NOMO-1 treated with dmso at 0.1 percent for 144 hours (cell line): ENCODE measurements around the gene ADAMTS5.
A peak's percentile ranks its signal among the peaks of the same experiment; 100 is the strongest.

ENCODE experiments used
- DNase-seq: peaks from one replicate; lab custom pipeline; 2025; ENCODE audit not compliant: unreplicated experiment; lab: John Stamatoyannopoulos, UW

ADAMTS5 gene

DNA sequence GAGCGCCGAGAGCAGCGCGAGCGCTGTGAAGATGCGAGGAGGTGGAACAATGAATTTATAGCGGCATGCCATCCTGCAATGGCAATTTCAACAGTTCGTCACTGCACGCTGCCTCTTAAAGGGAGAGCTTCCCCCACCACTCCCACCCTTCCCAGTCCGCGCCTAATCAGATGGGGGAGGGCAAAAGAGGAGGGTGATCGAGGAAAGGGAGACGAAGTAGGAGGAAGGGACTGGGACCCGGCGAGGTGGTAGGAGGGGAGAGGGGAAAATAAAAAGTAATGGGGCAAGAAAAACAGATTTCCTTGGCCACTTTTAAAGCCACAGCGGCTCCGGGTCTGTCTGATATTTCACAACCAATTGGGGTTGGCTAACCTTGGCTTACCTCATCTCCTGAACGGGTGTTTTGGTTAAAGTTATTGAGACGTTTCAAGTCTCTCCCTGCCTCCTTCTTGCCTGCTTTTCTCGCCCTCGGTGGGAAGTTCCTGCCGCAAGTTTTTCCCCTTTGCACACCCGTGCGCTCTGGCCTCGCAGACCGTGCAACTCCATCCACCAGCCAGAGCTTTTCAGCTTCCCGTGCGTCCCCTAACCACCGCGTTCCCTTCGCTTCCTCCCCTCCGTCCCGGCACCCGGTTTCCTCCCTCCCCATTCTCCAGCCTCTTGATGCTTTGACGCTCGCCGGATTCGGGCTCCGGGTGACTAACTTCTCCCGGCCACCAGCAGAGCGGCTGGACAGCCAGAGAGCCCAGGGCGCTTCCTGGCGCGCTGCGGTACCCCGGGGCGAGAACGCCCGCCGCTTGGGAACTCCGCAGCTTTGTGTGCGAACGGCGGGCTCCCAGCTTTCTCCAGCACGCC, at the start of gene ADAMTS5:
ADAMTS5 (minus strand) TSS at position 27 of the 852 bp plus-strand sequence. CDS start 697 bp downstream, outside the sequence.
- DNase-seq = peak; percentile 61

- no peak for DNase-seq
These were observed 34.6 kb upstream of the ADAMTS5 start for GRCh38 chr21:27001526-27001925.

DNA sequence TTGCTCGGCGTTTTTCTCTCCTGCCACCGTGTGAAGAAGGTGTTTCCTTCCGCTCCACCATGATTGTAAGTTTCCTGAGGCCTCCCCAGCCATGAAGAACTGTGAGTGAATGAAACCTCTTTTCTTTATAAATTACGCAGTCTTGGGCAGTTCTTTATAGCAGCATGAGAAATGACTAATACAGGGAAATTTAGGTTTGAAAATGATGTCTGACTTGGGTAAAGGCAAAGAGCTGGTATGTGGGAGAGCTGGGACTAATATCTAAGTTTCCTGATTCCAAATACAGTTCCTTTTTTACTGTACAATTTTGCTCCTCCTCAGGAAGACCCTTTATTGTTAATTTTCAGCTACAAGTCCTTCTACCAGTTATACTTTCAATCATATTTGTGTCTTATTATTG, 16.7 kb upstream of the ADAMTS5 start:
- DNase-seq = no peak

- no peak for DNase-seq
These were observed 15.9 kb upstream of the ADAMTS5 start for GRCh38 chr21:26982767-26983166.

DNA sequence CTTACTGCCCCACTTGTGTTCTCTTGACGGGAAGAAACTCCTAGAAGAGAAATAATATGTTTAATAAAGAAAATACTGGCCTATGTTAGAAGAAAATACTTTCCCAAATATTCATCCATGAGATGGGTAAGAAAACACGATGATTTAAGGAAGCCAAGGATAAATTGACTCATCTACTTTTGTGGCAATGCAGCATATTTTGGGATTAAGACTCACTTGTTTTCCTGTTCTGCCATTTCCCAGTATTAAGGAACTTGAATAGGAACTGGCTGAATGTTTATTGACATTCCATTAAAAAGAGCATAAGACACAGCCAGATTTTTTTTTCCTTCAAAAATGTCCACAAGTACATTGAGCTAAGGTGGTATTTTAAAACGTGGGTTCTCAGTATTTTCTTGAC, 10.9 kb upstream of the ADAMTS5 start:
- no peak for DNase-seq

- DNase-seq = no peak
These were observed 6.3 kb upstream of the ADAMTS5 start for GRCh38 chr21:26973226-26973625.

DNA sequence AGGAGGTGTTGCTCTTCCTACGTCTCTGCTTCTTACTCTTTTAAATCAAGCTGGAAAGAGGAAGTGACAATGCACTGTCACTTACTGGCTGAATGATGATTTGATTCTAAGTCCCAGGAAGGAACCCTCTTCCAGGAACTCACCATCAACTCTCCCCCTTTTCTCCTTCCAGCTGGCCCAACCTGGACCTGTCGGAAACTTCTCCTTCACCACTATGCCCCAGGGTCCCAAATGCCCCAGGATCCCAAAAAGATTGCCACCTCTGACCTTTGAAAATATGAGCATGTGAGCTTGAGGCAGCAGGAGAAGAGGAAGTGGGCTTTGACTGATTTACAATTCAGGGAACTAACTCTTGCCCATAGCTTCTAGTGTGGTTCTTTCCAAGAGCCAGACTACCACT, 5.3 kb upstream of the ADAMTS5 start:
- peak; percentile 76 for DNase-seq

DNA sequence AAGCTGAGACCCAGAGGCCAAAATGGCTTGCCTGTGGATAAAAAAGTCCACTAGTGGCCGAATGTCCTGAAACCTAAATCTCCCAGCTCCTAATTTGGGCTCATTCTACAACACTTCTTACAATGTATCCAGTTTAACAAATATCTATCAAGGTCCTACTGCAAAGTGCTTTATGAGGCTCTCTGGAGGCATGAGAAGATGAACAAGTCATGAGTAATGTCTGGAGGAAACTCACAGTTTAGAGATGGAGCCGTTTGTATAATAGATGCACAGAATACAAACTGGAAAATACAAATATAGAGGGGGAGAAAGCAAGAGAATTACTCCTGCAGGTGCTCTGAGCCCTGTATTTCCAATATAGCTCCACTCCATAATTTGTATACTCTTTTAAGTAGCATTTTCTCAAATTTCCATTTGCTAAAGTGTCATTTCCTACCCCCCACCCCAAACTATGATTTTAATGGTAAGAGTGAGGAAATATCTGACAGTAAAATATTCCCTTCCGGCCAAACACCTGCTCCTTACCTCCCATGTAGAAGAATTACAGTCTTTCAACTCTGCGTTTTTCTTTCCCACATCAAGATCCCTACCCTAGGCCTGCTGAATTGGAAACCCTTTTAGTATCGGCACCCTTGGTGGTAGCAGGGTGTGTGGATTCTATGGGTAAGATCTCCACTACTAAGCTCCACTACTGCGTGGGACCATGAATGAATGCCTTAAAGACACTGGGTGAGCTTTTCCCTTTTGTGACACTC, 3.3 kb upstream of the ADAMTS5 start:
- no peak for DNase-seq

DNA sequence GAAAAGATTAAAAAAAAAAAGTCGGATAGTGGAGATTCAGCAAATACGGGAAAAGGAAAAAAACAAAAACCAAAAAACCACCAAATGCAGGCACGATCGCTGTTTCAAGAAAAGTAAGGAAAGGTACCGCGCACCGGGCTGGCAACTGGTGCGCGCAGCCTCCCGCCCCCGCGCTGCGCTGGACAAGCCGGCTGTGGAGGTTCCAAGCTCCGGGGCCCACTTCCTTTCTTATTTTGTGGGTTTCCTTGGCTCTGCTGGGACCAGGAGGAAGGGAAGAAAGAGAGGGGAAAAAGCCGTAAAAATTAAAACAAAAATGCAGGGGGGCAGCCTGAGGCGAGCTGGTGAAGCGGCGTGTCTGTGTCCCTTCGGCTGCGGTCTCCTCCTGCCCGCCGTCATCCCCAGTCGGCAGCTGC, 233 bp downstream of the ADAMTS5 start:
- DNase-seq = no peak

- DNase-seq = no peak
These were observed 844 bp downstream of the ADAMTS5 start for GRCh38 chr21:26965907-26966581.

DNA sequence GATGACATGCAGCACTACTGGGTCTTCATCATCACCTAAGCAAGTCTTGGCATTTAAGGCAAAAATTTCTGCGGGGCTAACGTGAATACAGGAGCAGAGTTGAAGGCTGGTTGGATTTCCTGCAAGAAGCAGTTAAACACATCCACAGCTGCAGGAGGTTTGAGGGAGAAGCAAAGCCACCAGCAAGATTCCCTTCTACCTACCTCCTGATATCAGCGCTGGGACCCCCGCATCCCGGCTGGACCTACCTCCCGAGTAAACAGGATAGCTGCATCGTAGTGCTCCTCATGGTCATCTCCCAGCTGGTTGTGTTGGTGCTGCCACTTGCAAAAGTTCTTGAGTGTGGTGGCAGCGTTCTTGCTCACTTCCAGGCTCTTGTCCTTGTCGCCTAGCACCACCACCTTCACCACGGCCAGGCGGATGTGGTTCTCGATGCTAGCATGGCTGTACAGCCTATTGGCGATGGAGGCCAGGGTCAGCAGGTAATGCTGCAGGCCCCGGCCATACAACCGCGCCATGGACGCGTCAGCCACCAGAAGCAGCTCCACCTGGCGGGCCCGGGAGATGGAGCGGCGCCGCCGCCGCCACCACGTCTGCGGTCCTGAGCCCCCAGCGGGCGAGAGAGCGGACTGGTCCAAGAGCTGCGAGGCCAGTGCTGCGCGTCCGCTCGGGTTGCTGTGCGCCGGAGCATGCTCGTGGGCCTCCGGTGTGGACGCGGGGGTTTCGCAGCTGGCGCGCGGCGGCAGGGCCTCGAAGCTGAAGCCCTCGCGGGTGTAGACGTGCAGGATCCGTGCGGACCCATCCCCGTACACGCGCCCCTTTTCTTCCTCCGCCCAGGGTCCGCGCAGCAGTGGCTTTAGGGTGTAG, 1.6 kb downstream of the ADAMTS5 start:
- DNase-seq = peak; percentile 6

- no peak for DNase-seq
These were observed 2.6 kb downstream of the ADAMTS5 start for GRCh38 chr21:26964170-26964778.

- DNase-seq = no peak
These were observed 4.2 kb downstream of the ADAMTS5 start for GRCh38 chr21:26962621-26963181.

DNA sequence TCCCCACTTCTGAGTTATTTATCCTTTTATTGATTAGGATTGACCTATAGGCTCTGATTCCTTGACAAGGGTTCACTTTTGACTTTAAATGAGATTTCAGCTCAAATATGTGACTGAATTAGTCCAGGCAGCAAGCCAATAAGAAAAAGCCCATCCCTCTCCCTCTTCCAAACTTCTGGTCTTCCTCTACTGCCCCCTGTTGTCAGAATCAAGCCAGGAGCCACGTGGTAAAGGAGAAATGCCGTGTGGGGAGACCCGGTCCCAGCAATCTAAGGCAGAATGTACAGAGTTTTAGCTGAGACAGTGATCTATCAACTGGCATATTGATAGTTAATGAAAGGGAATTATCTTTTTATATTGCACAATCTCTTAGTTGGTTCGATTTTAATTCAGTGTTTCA, 5.2 kb downstream of the ADAMTS5 start:
- DNase-seq = no peak

GRCh38 chr21:26958788-26959187, 8.1 kb downstream of the ADAMTS5 start:
- no peak for DNase-seq

DNA sequence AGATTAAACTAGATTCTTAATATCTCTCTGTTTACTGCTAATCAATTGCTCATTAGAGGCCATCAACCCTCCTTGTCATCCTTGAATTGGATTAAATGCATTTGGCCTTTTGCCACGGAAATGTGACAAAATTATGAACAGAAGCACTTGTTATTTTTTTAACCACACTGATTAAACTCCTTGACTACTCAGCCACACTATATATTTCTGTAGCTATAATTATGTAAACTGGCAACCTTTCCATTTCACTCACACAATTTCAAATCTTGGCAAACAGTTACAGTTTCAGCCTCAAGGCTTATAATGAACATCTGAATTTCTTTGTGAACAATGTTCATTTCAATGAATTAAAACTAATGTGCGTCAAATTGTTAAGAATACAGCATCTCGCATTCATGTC, 10.1 kb downstream of the ADAMTS5 start:
- DNase-seq = no peak

DNA sequence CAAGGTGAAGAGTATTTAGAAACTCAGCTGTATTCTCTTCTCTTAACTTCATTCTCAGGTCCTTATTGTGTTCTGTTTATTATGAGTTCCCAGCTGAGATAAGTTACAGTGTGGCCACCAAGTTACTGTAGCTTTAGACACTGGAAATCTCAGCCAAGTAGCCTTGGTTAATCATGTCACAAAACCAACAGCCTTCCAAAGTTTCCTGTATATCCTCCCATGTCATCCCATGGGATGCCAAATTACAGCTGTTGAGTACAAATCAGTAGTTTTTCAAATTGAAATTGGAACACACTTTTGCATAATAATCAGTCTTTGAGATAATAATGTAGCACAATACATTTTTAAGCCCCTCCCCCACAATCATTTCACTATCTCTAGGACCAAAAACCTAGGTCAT, 10.7 kb downstream of the ADAMTS5 start:
- no peak for DNase-seq

DNA sequence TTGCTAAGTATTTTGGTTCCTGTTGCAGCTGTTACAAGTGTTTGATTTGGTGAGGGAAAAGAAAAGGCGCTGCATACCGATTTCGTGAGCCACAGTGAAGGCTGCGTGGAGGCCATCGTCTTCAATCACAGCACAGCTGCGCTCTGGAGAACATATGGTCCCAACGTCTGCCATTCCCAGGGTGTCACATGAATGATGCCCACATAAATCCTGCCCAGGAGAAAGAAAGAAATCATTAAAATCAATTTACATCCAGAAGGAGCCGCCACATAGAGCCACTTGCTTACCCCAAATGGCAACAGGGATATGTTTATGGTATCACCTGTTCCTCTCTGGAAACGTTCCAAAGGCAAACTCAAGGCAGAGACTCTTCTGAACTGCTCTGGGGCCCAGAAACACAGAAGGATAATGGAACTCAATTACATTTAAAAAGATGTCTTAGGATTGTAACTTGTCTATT, 12.2 kb downstream of the ADAMTS5 start:
- DNase-seq = no peak

DNA sequence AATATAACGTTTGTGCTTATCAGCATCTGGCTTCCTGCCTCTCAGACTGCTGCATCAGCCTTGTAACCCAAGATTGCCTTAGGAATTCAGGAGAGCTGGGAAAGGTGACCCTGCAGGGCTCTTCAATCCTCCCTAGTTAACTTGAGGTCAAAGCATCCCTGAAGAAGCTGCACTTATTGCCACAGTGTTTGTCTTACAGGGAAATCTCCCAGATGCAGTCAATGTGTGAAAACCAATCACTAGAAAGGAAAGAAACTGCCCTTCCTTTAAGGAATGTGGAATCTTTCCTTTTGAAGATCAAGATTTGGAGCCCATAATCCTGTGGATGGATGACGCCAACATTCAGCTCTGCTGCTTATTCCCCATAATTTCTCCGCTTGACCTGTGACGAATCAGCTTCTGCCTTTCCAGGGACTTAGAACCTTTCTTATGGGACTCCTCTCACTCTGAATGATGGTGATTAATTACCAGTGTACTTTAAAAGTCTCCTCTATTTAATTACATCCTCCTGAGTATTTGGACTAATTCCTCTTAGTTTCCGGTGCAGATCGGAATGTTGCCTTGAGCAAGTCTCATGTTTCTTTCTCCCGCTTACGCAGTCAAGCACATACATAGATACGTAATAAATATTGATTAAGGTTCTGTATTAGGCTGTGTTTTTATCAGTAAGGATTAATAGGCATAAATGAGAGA, 14.4 kb downstream of the ADAMTS5 start:
- no peak for DNase-seq
